Heart right ventricle (tissue), 16 donors: ENCODE measurements around the gene TMEM61. TPM values are rescaled to one million over a fixed set of nuclear protein-coding genes. Genes with fewer than 3 reads are reported as not detected.

Source experiments
- ATAC-seq, 8 donors: fragments of 200-7000 bp; cut with Tn5 transposase; one replicate each; pipeline ENCODE4 v1.9.1; 2020; ENCODE audit warnings: mild to moderate bottlenecking in 8 of 8, moderate library complexity in 8 of 8, moderate number of reproducible peaks in 1 of 8
- DNase-seq, 2 donors: peaks; one replicate each; pipeline ENCODE4 v3.0.0-alpha.2; 2020
- H3K27ac ChIP-seq, 10 donors: fragments of 200-600 bp; sonication (generic) in 2 of 10; one replicate each; pipeline versions ENCODE4 v1.5.0 to v1.8.0; 2020 to 2022; ENCODE audit warnings: mild to moderate bottlenecking in 3 of 10
- H3K27me3 ChIP-seq, 7 donors: fragments of 200-600 bp; one replicate each; pipeline ENCODE4 v1.8.0; 2021 to 2022; ENCODE audit warnings: mild to moderate bottlenecking in 2 of 7
- H3K36me3 ChIP-seq, 9 donors: fragments of 200-600 bp; sonication (generic) in 1 of 9; one replicate each; pipeline versions ENCODE4 v1.5.0 to v1.8.0; 2020 to 2022; ENCODE audit warnings: mild to moderate bottlenecking in 2 of 9
- H3K4me1 ChIP-seq, 9 donors: fragments of 200-600 bp; sonication (generic) in 1 of 9; one replicate each; pipeline versions ENCODE4 v1.5.0 to v1.8.0; 2020 to 2022; ENCODE audit warnings: mild to moderate bottlenecking in 4 of 9
- H3K4me3 ChIP-seq, 10 donors: fragments of 200-600 bp; sonication (generic) in 2 of 10; one replicate each; pipeline versions ENCODE4 v1.5.0 to v1.8.0; 2020 to 2022; ENCODE audit warnings: mild to moderate bottlenecking in 7 of 10, moderate library complexity in 2 of 10
- H3K9me3 ChIP-seq, 11 donors: fragments of 200-600 bp in 10 of 11; sonication (generic) in 2 of 11; one replicate each; pipeline versions ENCODE4 v1.5.0 to v1.8.0; 2013 to 2022; ENCODE audit warnings: mild to moderate bottlenecking in 2 of 11, control low read depth in 1 of 11, moderate library complexity in 1 of 11
- CTCF ChIP-seq, 9 donors: fragments of 200-600 bp; sonication (generic) in 2 of 9; IDR thresholded peaks; one replicate each; pipeline versions ENCODE4 v1.5.0 to v1.8.0; 2021 to 2022; ENCODE audit warnings: antibody characterized with exemption in 9 of 9, mild to moderate bottlenecking in 5 of 9, moderate library complexity in 1 of 9
- WGBS, 2 donors: extraction: QIAGEN DNeasy Blood & Tissue Kit; methylation state at CpG; one replicate each; pipeline ENCODE4 v1.1.7; 2013; ENCODE audit warnings: inconsistent platforms in 1 of 2; 5-methylcytosine and 5-hydroxymethylcytosine counted together
- intact Hi-C, 10 donors: fragments of 100-400 bp; cut with DNase I; formaldehyde crosslinking; loops; one replicate each; pipeline versions ENCODE4 v1.11.1 to v1.14.2; 2022
- polyA plus RNA-seq, 2 donors: library from polyadenylated mRNA; stranded (reverse); fragments of 200-250 nt; gene quantifications; one replicate each; pipeline ENCODE4 v1.2.3, GENCODE V29; 2013
- total RNA-seq, 10 donors: library from RNA; stranded (reverse); fragmentation: NEBNext Ultra II Directional in 3 of 10; extraction: Animal tissue kit (Norgen Biotek cat#: 25700) in 3 of 10; gene quantifications; one replicate each; pipeline versions ENCODE4 v1.2.1 to v1.2.4, GENCODE V29; 2021 to 2023
- donor health status: Arrhythmogenic right ventricular cardiomyopathy.
- donor health status: ischemic (EF 13 %, LVEDD 7.1; RV severe dilation, severe dysfunction).
- donor health status: healthy with polysubstance abuse.
- donor health status: DM: no; HTN: yes; CAD: no.
- donor health status: DM: no; HTN: no; CAD: no.
- donor health status: ischemic (EF 25% LVEDD 6.9; RV normal size, moderate dysfunction).
- donor health status: ischemic (EF 25% LVEDD 5.7; RV mildly dilated, moderate dysfunction).
- donor health status: healthy.
- donor health status: DM: yes; HTN: yes; CAD: no.
- donor health status: Ischemic cardiomyopathy.
- donor health status: ischemic (EF 35%, LVEDD 5.7; RV mildly dilated, moderate dysfunction).
- donor health status: nonischemic (EF 11% LVEDD 7.7; RV severe dilation, severe dysfunction).
- donor health status: DM: yes; HTN: yes; CAD: no.
- donor health status: PGD.
- donor health status: ischemic (EF 29% LVEDD 5.4; RV normal size, mild dysfunction).
- donor health status: nonischemic (EF 23%, LVEDD 6.1; RV moderate dilation, normal function).

Gene TMEM61
- total and polyA plus RNA-seq, 12 donors, result 0.03 to 0.37 TPM; not detected in 10

- Histone ChIP-seq H3K4me3 (no peak overlapping the region), H3K4me1 (peaks cover 0 to 21% (median 0%) of the 10 kb centered on the region in 9 donors), H3K27ac (no peak overlapping the region), H3K9me3 (no peaks in the 10 kb centered on the region), H3K36me3 (no peaks in the 10 kb centered on the region), H3K27me3 (peaks cover 0 to 16% (median 5%) of the 10 kb centered on the region in 7 donors)
- intact Hi-C loops, result no loop called here
- DNase-seq (no peak), ATAC-seq (no peak)
- TF ChIP-seq CTCF (IDR thresholded peaks at IDR 0.05), result no peak
- WGBS, 2 donors, result 81 to 92% methylated on average over 5 of the region's 5 CpGs
These were observed 9.5 kb upstream of the TMEM61 start for GRCh38 chr1:54970901-54971300.

GRCh38 chr1:54971317-54971791 is 9.1 kb upstream of the TMEM61 start:
- H3K4me3 ChIP-seq, result no peak overlapping the region
- TF ChIP-seq CTCF (IDR thresholded peaks at IDR 0.05), result no peak
- no peaks in the 10 kb centered on the region for H3K9me3 ChIP-seq
- DNase-seq, result no peak
- H3K27me3 ChIP-seq, result peaks cover 0 to 19% (median 5%) of the 10 kb centered on the region in 7 donors
- WGBS, 2 donors, result 81 to 86% methylated on average over 7 of the region's 7 CpGs
- no peak for ATAC-seq
- intact Hi-C loops, result no loop called here
- H3K4me1 ChIP-seq, result peaks cover 0 to 17% (median 0%) of the 10 kb centered on the region in 9 donors
- no peak overlapping the region for H3K27ac ChIP-seq
- H3K36me3 ChIP-seq, result no peaks in the 10 kb centered on the region

GRCh38 chr1:54972436-54972835 is 8.0 kb upstream of the TMEM61 start:
- intact Hi-C loops, result no loop called here
- 83 to 91% methylated on average over 4 of the region's 4 CpGs for WGBS, 2 donors

GRCh38 chr1:54973205-54973921 is 7.1 kb upstream of the TMEM61 start:
- Histone ChIP-seq H3K4me1 (peaks cover 0 to 6% (median 0%) of the 10 kb centered on the region in 9 donors), H3K36me3 (no peaks in the 10 kb centered on the region), H3K4me3 (no peak overlapping the region), H3K27ac (peak overlapping the region in 4 of 10 donors; percentile 5 to 32 (median 24)), H3K27me3 (peaks cover 0 to 19% (median 0%) of the 10 kb centered on the region in 7 donors), H3K9me3 (no peaks in the 10 kb centered on the region)
- 30 to 35% methylated on average over 5 of the region's 5 CpGs for WGBS, 2 donors
- intact Hi-C loops, result no loop called here
- DNase-seq (peak; percentile 27 to 46), ATAC-seq (peak; percentile 81 to 93 (median 87))
- TF ChIP-seq CTCF (IDR thresholded peaks at IDR 0.05), result peak in 8 of 9 donors; percentile 10 to 55 (median 36)

More at GRCh38 chr1:54972436-54972835, 8.0 kb upstream of the TMEM61 start:
- Histone ChIP-seq H3K4me1 (peaks cover 0 to 6% (median 0%) of the 10 kb centered on the region in 9 donors), H3K36me3 (no peaks in the 10 kb centered on the region), H3K4me3 (no peak overlapping the region), H3K27me3 (peaks cover 0 to 19% (median 5%) of the 10 kb centered on the region in 7 donors), H3K9me3 (no peaks in the 10 kb centered on the region), H3K27ac (no peak overlapping the region)
- TF ChIP-seq CTCF (IDR thresholded peaks at IDR 0.05), result no peak
- DNase-seq (no peak), ATAC-seq (no peak)
